Body of pancreas (tissue), 4 donors: ENCODE results near the gene SLC18A2.

ENCODE experiments used
- CTCF ChIP-seq, 7 experiments: fragments of 450-650 bp in 4 of 7; fragments of 200-600 bp in 3 of 7; sonication (generic) in 3 of 7; IDR thresholded peaks; one replicate each; pipeline ENCODE4 v1.5.1; 2016 to 2019; ENCODE audit warnings: antibody characterized with exemption in 7 of 7
- POLR2A ChIP-seq, 3 donors: fragments of 450-650 bp; IDR thresholded peaks; one replicate each; pipeline ENCODE4 v1.6.1; 2016; ENCODE audit warnings: antibody characterized with exemption in 3 of 3, mild to moderate bottlenecking in 2 of 3

- TF ChIP-seq CTCF (IDR thresholded peaks at IDR 0.05) (no peak), POLR2A (IDR thresholded peaks at IDR 0.05) (no peak)
Measured at GRCh38 chr10:117204316-117204715, 36.6 kb upstream of the SLC18A2 start.
